ENCODE data around the gene FAM168B.

- TF ChIP-seq CTCF (IDR thresholded peaks at IDR 0.05; ENCODE audit: low read length) (no peak), EZH2 (IDR thresholded peaks at IDR 0.05; ENCODE audit: borderline replicate concordance, low read length) (no peak)
Observed at GRCh38 chr2:131036696-131037397, 56.4 kb downstream of the FAM168B start.
